AG04450 (cell line): ENCODE measurements around the gene RANBP3. TPM values are rescaled to one million over a fixed set of nuclear protein-coding genes. Genes with fewer than 3 reads are reported as not detected.
A peak's percentile ranks its signal among the peaks of the same experiment; 100 is the strongest.

Experiments
- CTCF ChIA-PET: fragments of 300-600, 350-600 bp; formaldehyde crosslinking; extraction: SDS; loops from one replicate; lab custom pipeline; 2022; ENCODE audit warnings: antibody characterized with exemption, inconsistent platforms; lab: Charles Lee
- POLR2A ChIA-PET: fragments of 350-600 bp; formaldehyde crosslinking; extraction: SDS; loops from one replicate; lab custom pipeline; 2021; ENCODE audit warnings: antibody characterized with exemption, inconsistent platforms; lab: Yijun Ruan, JAX
- DNase-seq: peaks from one replicate; pipeline ENCODE4 v3.0.0-alpha.2; 2011; ENCODE audit warnings: low read depth, low spot score
- H3K27ac ChIP-seq: one replicate; pipeline ENCODE4 v1.5.1; 2012; ENCODE audit warnings: low read depth, low read length, control low read depth
- H3K27me3 ChIP-seq: one replicate; pipeline ENCODE4 v1.6.0; 2012; ENCODE audit warnings: low read length; ENCODE audit not compliant: control insufficient read depth, insufficient read depth
- H3K4me3 ChIP-seq: 2 replicates; pipeline ENCODE4 v1.5.1; 2011; ENCODE audit warnings: mild to moderate bottlenecking, low read depth, low read length, control low read depth
- H3K9me3 ChIP-seq: 2 replicates; pipeline ENCODE4 v1.5.1; 2012; ENCODE audit warnings: low read length; ENCODE audit not compliant: control insufficient read depth, insufficient read depth
- polyA plus RNA-seq: library from polyadenylated mRNA; depleted of rRNA; stranded (reverse); fragments of >200 nt; gene quantifications from 2 replicates; pipeline ENCODE4 v1.2.3, GENCODE V29; 2011
- TF ChIP-seq, protein P1 (sequence below): IDR thresholded peaks from 2 replicates; pipeline ENCODE4 v1.5.1; 2011; ENCODE audit warnings: low read depth, low read length, control low read depth, inconsistent platforms

Gene RANBP3
- polyA plus RNA-seq, 1 experiment = 62.6 TPM

DNA sequence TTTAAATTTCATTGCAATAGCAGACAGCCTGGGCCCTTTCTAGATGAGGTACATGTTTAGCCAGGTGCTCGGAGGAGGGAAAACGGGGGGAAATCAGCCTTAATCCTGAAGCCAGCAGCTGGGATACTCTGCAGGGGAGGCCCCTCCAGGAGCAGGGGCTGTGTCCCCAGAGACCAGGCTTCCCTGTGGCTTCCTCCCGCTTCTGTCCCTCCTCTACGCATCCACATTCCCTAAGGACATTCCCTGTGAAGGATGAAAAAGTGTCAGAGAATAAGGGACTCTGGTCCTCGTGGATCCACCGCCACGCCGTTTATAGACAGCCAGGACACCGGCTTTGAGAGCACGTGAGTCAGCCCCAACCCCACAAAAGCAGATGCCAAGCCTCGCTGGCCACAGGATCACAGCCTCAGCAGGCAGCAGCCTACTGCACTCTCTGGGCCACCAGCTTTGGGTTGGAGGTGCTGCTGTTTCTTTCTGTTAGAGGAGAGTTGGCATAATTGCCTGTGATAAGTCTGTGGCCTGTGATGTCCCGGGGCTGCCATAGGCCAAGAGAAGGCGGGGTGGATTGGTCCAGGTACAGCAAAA is 36.7 kb upstream of the RANBP3 start:
- Histone ChIP-seq H3K27ac (no peak overlapping the region), H3K9me3 (no peaks in the 10 kb centered on the region), H3K4me3 (no peak overlapping the region), H3K27me3 (no peaks in the 10 kb centered on the region)
- TF ChIP-seq, protein P1, sequence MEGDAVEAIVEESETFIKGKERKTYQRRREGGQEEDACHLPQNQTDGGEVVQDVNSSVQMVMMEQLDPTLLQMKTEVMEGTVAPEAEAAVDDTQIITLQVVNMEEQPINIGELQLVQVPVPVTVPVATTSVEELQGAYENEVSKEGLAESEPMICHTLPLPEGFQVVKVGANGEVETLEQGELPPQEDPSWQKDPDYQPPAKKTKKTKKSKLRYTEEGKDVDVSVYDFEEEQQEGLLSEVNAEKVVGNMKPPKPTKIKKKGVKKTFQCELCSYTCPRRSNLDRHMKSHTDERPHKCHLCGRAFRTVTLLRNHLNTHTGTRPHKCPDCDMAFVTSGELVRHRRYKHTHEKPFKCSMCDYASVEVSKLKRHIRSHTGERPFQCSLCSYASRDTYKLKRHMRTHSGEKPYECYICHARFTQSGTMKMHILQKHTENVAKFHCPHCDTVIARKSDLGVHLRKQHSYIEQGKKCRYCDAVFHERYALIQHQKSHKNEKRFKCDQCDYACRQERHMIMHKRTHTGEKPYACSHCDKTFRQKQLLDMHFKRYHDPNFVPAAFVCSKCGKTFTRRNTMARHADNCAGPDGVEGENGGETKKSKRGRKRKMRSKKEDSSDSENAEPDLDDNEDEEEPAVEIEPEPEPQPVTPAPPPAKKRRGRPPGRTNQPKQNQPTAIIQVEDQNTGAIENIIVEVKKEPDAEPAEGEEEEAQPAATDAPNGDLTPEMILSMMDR = no peak
- DNase-seq = no peak
- CTCF ChIA-PET = interaction anchor here (1.3 kb wide), 2 partner anchors 8 to 28 kb away, joined by 3 to 6 read pairs; no protein-coding TSS in a partner anchor
- POLR2A ChIA-PET = no interaction called here

DNA sequence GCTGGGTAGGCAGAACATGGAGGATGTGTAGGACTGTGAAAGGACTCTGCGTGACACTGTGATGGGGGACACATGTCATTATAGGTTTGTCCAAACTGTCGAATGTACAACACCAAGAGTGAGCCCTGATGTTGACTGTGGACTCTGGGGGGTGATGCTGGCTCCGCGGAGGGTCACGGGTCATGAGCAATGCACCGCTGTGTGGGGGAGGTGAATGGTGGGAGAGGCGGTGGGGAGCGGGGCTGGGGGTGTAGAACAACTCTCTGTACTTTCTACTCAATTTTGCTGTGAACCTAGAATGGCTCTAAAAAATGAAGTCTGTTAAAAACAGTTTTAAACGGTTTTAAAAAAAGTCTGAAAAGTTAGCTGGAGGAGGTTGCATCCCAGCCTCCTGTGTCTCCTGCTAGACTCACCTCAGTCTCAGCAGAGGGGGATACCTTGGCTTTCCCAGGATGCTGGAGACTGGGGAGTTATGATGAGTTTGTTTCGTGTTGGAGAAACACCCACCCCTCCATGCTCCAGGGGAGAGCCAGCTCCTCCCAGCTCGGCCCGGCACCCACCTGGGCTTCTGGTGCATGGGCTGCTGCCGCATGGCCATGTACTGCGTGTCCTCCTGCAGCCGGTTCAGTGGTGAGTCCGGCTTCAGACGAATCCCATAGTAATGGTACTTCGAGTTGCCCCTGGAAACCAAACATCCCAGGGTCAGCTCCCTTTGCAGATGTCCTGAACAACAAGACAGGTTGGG is 34.7 kb upstream of the RANBP3 start:
- H3K27ac ChIP-seq = no peak overlapping the region
- ChIA-PET CTCF (interaction anchor here (1.0 to 2.2 kb wide), 4 partner anchors 10 to 209 kb away, joined by 3 to 10 read pairs (median 4); no protein-coding TSS in a partner anchor), POLR2A (no interaction called here)
- H3K9me3 ChIP-seq = no peaks in the 10 kb centered on the region; the same call in 1 of the 2 replicates
- no peak overlapping the region for H3K4me3 ChIP-seq
- no peaks in the 10 kb centered on the region for H3K27me3 ChIP-seq
- TF ChIP-seq, protein P1 = no peak
- DNase-seq = no peak

DNA sequence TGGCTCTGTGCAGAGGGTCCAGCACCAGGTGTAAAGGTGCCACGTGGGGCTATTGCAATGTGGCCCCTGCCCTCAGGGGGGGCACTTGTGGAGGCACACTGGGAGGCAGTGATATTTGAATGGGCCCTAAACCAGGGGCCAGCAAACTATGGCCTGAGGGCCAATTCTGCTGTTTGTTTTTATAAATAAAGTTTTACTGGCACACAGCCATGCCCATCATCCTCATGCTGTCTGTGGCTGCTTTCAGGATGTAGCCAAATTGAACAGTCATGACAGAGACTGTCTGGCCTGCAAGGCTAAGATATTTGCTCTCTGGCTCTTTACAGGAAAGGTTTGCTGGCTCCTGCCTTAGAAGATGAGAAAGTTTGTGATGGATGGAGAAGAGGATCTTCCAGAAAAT is 33.9 kb upstream of the RANBP3 start:
- H3K9me3 ChIP-seq = no peaks in the 10 kb centered on the region; the same call in 1 of the 2 replicates
- no peaks in the 10 kb centered on the region for H3K27me3 ChIP-seq
- ChIA-PET CTCF (interaction anchor here (1.7 to 2.2 kb wide), 3 partner anchors 10 to 208 kb away, joined by 4 to 10 read pairs (median 4); no protein-coding TSS in a partner anchor), POLR2A (no interaction called here)
- H3K4me3 ChIP-seq = no peak overlapping the region
- no peak for DNase-seq
- TF ChIP-seq, protein P1 = no peak
- H3K27ac ChIP-seq = peak overlapping the region; percentile 31

DNA sequence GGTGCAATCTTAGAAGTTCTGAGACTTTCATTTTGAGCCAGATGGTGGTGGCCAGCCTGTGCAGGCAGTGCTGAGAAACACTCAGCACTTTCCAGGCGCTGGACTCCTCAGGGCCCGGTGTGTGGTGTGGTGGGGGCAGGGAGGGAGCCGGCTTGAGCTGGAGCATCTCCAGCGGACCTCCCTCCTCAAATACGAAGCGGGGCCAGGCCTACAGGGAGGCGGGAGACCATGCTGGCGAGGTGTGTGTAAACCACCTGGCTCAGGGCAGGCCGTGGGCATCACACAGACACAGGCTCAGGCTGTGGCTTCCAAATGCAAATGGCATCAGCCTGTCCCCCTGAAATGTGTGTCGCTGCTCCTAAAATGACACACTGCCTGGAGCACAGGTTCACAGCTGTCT is 33.3 kb upstream of the RANBP3 start:
- POLR2A ChIA-PET = no interaction called here
- H3K27ac ChIP-seq = no peak overlapping the region
- H3K4me3 ChIP-seq = no peak overlapping the region
- CTCF ChIA-PET = interaction anchor here (2.2 kb wide), 1 partner anchor 11 kb away, joined by 10 read pairs; no protein-coding TSS in a partner anchor
- no peak for DNase-seq
- TF ChIP-seq, protein P1 = no peak
- no peaks in the 10 kb centered on the region for H3K27me3 ChIP-seq
- no peaks in the 10 kb centered on the region; the same call in 1 of the 2 replicates for H3K9me3 ChIP-seq

DNA sequence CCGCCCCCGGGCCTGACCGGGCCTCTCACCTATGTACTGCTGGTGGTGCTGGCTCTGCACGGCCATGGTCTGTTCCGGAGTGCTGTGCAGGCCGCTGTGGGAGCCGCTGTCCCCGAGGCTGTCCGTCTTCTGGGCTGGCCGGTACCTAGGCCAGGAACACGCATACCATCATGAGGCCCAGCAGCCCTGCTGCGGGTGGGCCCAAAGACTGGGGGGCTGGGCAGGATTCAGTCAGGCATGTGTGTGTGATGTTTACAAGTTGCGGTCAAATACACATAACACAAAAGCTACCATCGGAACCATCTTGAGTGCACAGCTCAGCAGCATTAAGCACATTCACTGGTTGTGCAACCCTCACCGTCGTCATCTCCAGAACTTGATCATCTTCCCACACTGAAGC is 32.2 kb upstream of the RANBP3 start:
- no peak overlapping the region for H3K4me3 ChIP-seq
- TF ChIP-seq, protein P1 = no peak
- no peak for DNase-seq
- POLR2A ChIA-PET = no interaction called here
- H3K27ac ChIP-seq = no peak overlapping the region
- H3K27me3 ChIP-seq = no peaks in the 10 kb centered on the region
- CTCF ChIA-PET = interaction anchor here (1.1 kb wide), 1 partner anchor 16 kb away, joined by 4 read pairs; no protein-coding TSS in a partner anchor
- no peaks in the 10 kb centered on the region; the same call in 1 of the 2 replicates for H3K9me3 ChIP-seq
